ENCODE results near the gene KIZ.

GRCh38 chr20:21161926-21162325, 36.0 kb downstream of the KIZ start:
- TF ChIP-seq CTCF (IDR thresholded peaks at IDR 0.05) (no peak), EZH2 (IDR thresholded peaks at IDR 0.05) (no peak)
